ENCODE results near the gene PTDSS2. TPM values are rescaled to one million over a fixed set of nuclear protein-coding genes. Genes with fewer than 3 reads are reported as not detected.

Gene PTDSS2
- total RNA-seq, 2 donors from 2014 or later: 21.8 to 24.5 TPM

DNA sequence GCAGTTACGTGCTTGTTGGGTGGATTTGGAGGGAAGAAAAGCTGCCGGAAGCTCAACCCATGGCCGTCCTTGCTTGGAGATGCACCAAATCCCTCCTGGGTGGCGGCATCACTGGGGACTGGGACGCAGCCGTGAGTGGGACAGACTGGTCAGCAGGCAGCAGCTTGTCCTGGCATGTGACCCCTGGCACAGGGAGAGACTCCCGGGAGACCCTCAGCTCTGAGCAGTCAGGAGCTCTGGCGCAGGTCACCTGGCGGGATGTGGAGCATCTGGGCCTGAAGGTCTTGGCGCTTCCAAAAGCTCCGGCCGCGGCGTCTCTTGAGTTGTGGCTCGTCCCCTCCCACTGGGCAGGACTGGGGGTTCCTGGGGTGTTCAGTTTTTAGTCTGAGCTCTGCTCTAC lies 26.3 kb downstream of the PTDSS2 start:
- peaks cover 3% of the 10 kb centered on the region for H3K4me1 Mint-ChIP-seq
- H3K4me3 Mint-ChIP-seq: no peak overlapping the region
- no peaks in the 10 kb centered on the region for H3K27me3 Mint-ChIP-seq
- no peaks in the 10 kb centered on the region for H3K36me3 Mint-ChIP-seq (ENCODE audit: low read depth)
- DNase-seq (no peak), ATAC-seq (no peak)
- H3K27ac Mint-ChIP-seq: no peak overlapping the region
- H3K9me3 ChIP-seq (ENCODE audit: control insufficient read depth, low read length, poor library complexity, severe bottlenecking): no peaks in the 10 kb centered on the region

DNA sequence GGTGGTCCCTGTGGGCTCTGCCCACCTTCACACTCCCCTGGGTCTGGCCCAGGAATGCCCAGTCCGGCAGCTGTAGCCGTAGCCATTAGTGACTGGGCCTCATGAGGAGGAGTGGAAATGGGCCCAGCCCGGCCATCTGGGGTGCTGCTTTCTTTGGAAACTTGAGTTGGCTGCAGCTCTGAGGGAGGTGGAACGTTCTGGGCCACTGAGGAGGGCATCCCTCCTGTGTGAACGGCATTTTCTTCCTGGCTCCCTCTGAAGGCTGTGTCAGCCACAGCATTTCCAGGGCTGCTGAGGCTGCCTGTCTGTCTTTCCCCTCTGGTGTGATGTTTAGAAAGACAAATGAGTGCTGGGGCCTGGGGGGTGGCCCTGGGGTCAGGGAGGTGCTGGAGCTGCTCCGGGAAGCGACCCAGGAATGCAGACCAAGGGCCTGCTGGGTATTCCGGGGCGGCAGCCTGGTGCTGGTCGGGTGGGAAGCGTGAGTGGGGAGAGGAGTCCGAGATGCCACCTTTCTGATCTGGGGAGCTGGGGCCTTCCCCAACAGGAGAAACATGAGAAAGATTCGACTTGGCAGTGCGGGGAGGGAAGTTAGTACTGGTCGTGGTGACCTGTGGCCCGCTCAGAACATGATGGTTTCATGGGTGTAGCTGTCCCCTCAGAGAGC lies 27.1 kb downstream of the PTDSS2 start:
- Mint-ChIP-seq H3K4me3 (no peak overlapping the region), H3K4me1 (peaks cover 3% of the 10 kb centered on the region), H3K36me3 (ENCODE audit: low read depth) (no peaks in the 10 kb centered on the region), H3K27ac (no peak overlapping the region), H3K27me3 (no peaks in the 10 kb centered on the region)
- DNase-seq (no peak), ATAC-seq (no peak)
- H3K9me3 ChIP-seq (ENCODE audit: control insufficient read depth, low read length, poor library complexity, severe bottlenecking): no peaks in the 10 kb centered on the region

DNA sequence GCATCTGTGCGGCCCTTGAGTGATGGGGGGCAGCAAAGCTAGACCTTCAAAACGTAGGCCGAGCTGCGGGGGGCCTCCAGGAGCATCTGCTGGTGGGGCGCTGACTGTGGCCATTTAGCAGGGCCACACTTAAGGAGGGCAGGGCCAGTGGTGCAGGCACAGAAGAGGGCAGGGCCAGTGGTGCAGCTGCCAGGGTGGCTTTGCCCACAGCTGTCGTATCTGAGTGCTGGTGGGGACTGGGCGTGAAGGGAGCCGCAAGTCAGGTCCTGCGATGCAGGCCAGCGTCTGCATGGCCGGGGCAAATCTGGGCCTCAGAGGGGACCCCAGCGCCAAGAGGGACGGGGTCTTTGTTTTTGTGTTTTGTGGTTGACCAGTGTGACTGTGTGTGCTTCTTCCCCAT lies 29.2 kb downstream of the PTDSS2 start:
- H3K9me3 ChIP-seq (ENCODE audit: control insufficient read depth, low read length, poor library complexity, severe bottlenecking): no peaks in the 10 kb centered on the region
- ATAC-seq (no peak), DNase-seq (no peak)
- H3K27ac Mint-ChIP-seq: peak overlapping the region; percentile 49
- no peaks in the 10 kb centered on the region for H3K36me3 Mint-ChIP-seq (ENCODE audit: low read depth)
- no peaks in the 10 kb centered on the region for H3K27me3 Mint-ChIP-seq
- no peak overlapping the region for H3K4me3 Mint-ChIP-seq
- no peaks in the 10 kb centered on the region for H3K4me1 Mint-ChIP-seq

DNA sequence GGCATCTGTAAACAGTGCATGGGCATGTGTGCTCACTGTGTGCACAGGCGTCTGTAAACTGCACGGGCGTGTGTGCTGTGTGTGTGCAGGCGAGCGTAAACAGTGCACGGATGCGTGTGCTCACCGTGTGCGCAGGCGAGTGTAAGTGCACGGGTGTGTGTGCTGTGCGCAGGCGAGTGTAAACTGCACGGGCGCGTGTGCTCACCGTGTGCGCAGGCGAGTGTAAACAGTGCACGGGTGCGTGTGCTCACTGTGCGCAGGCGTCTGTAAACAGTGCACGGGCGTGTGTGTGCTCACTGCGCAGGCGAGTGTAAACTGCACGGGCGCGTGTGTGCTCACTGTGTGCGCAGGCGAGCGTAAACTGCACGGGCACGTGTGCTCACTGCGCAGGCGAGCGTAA lies 34.5 kb downstream of the PTDSS2 start:
- DNase-seq (no peak), ATAC-seq (no peak)
- H3K36me3 Mint-ChIP-seq (ENCODE audit: low read depth): no peaks in the 10 kb centered on the region
- H3K4me3 Mint-ChIP-seq: no peak overlapping the region
- H3K4me1 Mint-ChIP-seq: no peaks in the 10 kb centered on the region
- H3K9me3 ChIP-seq (ENCODE audit: control insufficient read depth, low read length, poor library complexity, severe bottlenecking): no peaks in the 10 kb centered on the region
- no peaks in the 10 kb centered on the region for H3K27me3 Mint-ChIP-seq
- H3K27ac Mint-ChIP-seq: no peak overlapping the region

DNA sequence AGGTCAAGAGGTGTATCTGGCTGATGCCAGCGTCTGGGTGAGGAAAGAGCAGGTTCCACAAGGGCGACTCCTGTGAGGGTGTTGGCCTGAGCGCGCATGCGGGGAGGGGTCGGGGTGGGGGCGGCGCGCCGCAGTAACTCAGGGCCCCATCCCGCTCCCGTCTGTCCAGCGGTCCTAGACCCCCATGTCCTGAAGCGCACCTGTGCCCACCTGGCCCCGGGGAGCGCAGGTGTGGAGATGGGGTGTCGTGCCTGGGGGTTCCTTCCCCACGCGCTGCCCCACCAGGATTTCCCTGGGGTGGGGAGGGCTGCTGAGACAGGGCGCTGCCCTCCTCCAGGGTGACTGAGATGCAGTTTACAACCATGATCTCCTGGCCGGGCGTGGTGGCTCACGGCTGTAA lies 36.1 kb downstream of the PTDSS2 start:
- H3K4me1 Mint-ChIP-seq: no peaks in the 10 kb centered on the region
- no peak for ATAC-seq
- no peaks in the 10 kb centered on the region for H3K27me3 Mint-ChIP-seq
- H3K36me3 Mint-ChIP-seq (ENCODE audit: low read depth): no peaks in the 10 kb centered on the region
- no peaks in the 10 kb centered on the region for H3K9me3 ChIP-seq (ENCODE audit: control insufficient read depth, low read length, poor library complexity, severe bottlenecking)
- no peak for DNase-seq
- no peak overlapping the region for H3K4me3 Mint-ChIP-seq
- H3K27ac Mint-ChIP-seq: no peak overlapping the region

DNA sequence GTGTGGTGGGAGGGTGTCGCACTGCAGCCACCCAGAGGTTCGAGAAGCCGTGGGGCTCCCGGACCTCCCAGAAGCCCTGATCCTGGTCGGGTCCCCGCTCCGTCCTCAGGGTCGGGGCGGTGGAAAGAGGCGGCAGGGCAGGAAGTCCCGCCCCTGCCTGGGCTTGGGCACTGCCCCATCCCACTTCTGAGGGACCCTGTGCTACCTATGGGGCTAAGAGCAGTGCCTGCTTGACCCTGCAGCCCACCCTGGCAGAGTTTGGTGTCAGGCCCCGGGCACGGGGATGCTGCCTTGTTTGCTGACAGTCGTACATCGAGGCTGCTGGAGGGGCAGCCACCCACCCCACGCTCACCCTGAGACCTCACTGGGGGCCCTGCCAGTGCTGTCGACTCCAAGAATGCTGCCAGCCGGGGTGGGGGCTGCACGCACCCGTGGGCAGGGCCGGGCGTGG lies 37.5 kb downstream of the PTDSS2 start:
- no peaks in the 10 kb centered on the region for H3K27me3 Mint-ChIP-seq
- ATAC-seq: no peak

DNA sequence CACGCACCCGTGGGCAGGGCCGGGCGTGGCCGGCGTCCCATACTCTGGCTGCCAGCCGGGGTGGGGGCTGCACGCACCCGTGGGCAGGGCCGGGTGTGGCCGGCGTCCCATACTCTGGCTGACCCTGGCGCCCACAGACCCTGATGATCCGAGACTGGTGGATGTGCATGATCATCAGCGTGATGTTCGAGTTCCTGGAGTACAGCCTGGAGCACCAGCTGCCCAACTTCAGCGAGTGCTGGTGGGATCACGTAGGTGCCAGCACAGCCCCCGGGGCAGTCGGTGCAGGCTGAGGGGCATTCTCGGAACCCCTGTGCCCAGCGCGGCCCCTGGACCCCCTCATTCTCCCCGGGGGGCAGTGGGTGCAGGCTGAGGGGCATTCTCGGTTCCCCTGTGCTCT lies 38.0 kb downstream of the PTDSS2 start:
- H3K4me3 Mint-ChIP-seq: no peak overlapping the region
- no peak overlapping the region for H3K27ac Mint-ChIP-seq
- H3K9me3 ChIP-seq (ENCODE audit: control insufficient read depth, low read length, poor library complexity, severe bottlenecking): no peaks in the 10 kb centered on the region
- no peak for ATAC-seq
- no peaks in the 10 kb centered on the region for H3K36me3 Mint-ChIP-seq (ENCODE audit: low read depth)
- no peaks in the 10 kb centered on the region for H3K4me1 Mint-ChIP-seq
- DNase-seq: no peak
- no peaks in the 10 kb centered on the region for H3K27me3 Mint-ChIP-seq

More for the DNA sequence above, 37.5 kb downstream of the PTDSS2 start:
- no peak for DNase-seq
- no peaks in the 10 kb centered on the region for H3K4me1 Mint-ChIP-seq
- H3K27ac Mint-ChIP-seq: no peak overlapping the region
- no peaks in the 10 kb centered on the region for H3K36me3 Mint-ChIP-seq (ENCODE audit: low read depth)
- no peak overlapping the region for H3K4me3 Mint-ChIP-seq
- H3K9me3 ChIP-seq (ENCODE audit: control insufficient read depth, low read length, poor library complexity, severe bottlenecking): no peaks in the 10 kb centered on the region

DNA sequence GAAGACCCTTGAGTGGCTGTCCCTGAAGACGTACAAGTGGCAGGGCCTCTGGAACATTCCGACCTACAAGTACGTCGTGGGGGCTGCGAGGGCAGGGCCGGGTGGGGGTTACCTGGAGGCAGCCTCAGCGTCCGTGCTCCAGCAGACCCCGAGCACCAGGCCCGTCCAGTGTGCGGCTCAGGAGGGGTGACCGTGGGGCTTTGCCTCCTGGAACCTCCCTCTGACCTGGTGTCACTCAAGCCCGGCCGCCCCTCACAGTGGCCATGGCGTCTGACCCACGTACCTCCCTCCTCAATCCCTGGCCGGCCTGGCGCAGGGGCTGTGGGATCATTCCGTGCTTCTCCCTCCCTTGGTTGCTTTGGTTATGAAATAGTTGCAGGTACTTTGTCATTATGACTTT lies 38.5 kb downstream of the PTDSS2 start:
- Mint-ChIP-seq H3K27me3 (no peaks in the 10 kb centered on the region), H3K36me3 (ENCODE audit: low read depth) (no peaks in the 10 kb centered on the region), H3K4me3 (no peak overlapping the region), H3K4me1 (no peaks in the 10 kb centered on the region), H3K27ac (peak overlapping the region; percentile 37)
- ATAC-seq (no peak), DNase-seq (no peak)
- H3K9me3 ChIP-seq (ENCODE audit: control insufficient read depth, low read length, poor library complexity, severe bottlenecking): no peaks in the 10 kb centered on the region

DNA sequence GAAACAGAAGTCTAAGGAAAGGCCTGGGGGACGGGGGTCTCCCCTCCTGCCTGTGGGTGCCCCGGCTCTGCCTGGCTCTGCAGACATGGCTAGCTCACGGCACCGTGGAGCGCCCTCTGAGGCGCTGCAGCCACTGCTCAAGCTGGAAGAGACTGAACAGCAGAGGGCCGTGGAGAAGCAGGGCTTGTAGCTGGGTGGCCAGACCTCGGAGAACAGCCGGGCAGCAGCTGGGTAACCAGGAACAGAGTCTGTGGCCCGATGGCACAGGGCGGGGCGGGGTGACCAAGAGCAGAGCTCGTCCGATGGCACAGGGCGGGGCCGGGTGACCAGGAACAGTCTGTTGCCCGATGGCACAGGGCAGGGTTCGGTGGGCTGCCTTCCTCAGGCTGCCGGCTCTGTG lies 38.9 kb downstream of the PTDSS2 start:
- H3K27ac Mint-ChIP-seq: peak overlapping the region; percentile 37
- H3K36me3 Mint-ChIP-seq (ENCODE audit: low read depth): no peaks in the 10 kb centered on the region
- no peaks in the 10 kb centered on the region for H3K4me1 Mint-ChIP-seq
- no peak for ATAC-seq
- H3K27me3 Mint-ChIP-seq: no peaks in the 10 kb centered on the region
- H3K4me3 Mint-ChIP-seq: no peak overlapping the region
- H3K9me3 ChIP-seq (ENCODE audit: control insufficient read depth, low read length, poor library complexity, severe bottlenecking): no peaks in the 10 kb centered on the region
- DNase-seq: no peak

DNA sequence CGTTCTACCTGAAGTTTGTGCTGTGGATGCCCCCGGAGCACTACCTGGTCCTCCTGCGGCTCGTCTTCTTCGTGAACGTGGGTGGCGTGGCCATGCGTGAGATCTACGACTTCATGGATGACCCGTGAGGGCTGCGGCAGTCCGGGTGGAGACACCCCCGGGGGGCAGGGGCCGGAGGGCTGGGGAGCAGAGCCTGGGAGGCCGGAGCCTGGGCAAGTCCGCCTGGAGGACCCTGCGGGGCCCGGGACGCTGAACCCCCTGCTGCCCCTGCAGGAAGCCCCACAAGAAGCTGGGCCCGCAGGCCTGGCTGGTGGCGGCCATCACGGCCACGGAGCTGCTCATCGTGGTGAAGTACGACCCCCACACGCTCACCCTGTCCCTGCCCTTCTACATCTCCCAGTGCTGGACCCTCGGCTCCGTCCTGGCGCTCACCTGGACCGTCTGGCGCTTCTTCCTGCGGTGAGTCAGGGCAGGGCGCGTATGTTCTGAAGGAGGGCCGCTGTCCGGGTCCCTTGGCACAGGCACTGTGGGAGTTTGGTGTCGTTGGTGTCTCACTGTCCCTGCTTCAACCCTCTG lies 39.6 kb downstream of the PTDSS2 start:
- no peaks in the 10 kb centered on the region for H3K27me3 Mint-ChIP-seq

DNA sequence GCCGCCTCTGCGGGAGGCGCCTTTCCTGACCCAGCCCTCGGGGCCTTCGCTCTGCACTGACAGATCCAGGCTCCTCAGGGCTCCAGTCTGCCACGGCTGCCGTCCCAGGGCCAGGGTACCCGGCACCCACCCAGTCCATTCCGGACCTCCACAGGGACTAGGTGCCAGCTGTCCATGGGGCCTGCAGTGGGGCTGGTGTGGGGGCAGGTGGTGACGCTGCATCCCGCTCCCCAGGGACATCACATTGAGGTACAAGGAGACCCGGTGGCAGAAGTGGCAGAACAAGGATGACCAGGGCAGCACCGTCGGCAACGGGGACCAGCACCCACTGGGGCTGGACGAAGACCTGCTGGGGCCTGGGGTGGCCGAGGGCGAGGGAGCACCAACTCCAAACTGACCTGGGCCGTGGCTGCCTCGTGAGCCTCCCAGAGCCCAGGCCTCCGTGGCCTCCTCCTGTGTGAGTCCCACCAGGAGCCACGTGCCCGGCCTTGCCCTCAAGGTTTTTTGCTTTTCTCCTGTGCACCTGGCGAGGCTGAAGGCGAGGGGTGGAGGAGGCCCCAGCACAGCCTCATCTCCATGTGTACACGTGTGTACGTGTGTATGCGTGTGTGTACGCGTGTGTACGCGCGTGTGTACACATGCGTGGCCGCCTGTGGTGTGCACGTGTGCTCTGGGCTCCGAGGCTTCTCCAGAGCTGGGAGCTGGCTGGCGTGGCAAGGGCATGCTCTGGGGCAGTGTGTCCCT lies 40.3 kb downstream of the PTDSS2 start:
- H3K4me3 Mint-ChIP-seq: no peak overlapping the region
- no peaks in the 10 kb centered on the region for H3K36me3 Mint-ChIP-seq (ENCODE audit: low read depth)
- no peaks in the 10 kb centered on the region for H3K9me3 ChIP-seq (ENCODE audit: control insufficient read depth, low read length, poor library complexity, severe bottlenecking)
- DNase-seq: no peak
- no peak overlapping the region for H3K27ac Mint-ChIP-seq
- no peaks in the 10 kb centered on the region for H3K4me1 Mint-ChIP-seq
- no peak for ATAC-seq
- no peaks in the 10 kb centered on the region for H3K27me3 Mint-ChIP-seq

More for the DNA sequence above, 39.6 kb downstream of the PTDSS2 start:
- DNase-seq (no peak), ATAC-seq (no peak)
- Mint-ChIP-seq H3K36me3 (ENCODE audit: low read depth) (no peaks in the 10 kb centered on the region), H3K27ac (no peak overlapping the region), H3K4me3 (no peak overlapping the region), H3K4me1 (no peaks in the 10 kb centered on the region)
- H3K9me3 ChIP-seq (ENCODE audit: control insufficient read depth, low read length, poor library complexity, severe bottlenecking): no peaks in the 10 kb centered on the region

DNA sequence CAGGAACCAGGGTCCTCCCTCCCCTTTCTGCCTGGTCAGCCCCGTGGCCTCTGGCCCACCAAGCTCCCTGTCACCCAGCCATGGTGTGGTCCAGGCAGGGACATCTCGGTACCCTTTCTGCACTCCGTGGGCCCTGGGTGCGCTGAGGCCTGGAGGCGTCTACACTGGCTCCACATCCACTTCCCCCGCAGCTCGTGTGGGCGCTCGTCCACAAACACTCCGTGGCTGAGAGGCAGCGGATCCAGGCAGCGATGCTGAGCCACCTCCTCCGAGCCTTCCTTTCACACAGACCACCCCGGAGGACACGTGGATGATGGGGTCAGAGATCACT lies 40.8 kb downstream of the PTDSS2 start:
- H3K27ac Mint-ChIP-seq: no peak overlapping the region
- H3K4me3 Mint-ChIP-seq: no peak overlapping the region
- DNase-seq: no peak
- no peaks in the 10 kb centered on the region for H3K27me3 Mint-ChIP-seq
- H3K9me3 ChIP-seq (ENCODE audit: control insufficient read depth, low read length, poor library complexity, severe bottlenecking): no peaks in the 10 kb centered on the region
- H3K36me3 Mint-ChIP-seq (ENCODE audit: low read depth): peaks cover 2% of the 10 kb centered on the region
- ATAC-seq: no peak
- H3K4me1 Mint-ChIP-seq: peaks cover 2% of the 10 kb centered on the region

DNA sequence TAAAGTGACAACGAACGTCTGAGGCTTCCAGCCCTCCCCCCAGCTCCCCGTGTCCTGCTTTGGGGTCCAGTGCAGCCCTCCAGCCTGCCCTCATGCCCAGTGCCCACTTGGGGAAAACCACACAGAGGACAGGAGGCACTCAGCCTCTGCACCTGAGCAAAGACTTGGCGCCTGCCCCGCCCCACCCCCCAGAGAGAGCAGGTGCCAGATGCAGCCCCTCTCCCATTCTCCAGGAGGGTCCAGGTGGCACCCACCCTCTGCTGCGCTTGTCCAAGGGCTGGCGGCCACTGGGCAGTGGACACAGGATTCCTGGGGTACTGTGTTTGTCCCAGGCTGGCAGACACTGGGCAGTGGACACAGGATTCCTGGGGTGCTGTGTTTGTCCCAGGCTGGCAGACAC lies 41.3 kb downstream of the PTDSS2 start:
- no peak for ATAC-seq
- no peaks in the 10 kb centered on the region for H3K9me3 ChIP-seq (ENCODE audit: control insufficient read depth, low read length, poor library complexity, severe bottlenecking)
- Mint-ChIP-seq H3K27me3 (no peaks in the 10 kb centered on the region), H3K36me3 (ENCODE audit: low read depth) (peaks cover 2% of the 10 kb centered on the region), H3K27ac (no peak overlapping the region), H3K4me1 (peaks cover 3% of the 10 kb centered on the region), H3K4me3 (no peak overlapping the region)
- DNase-seq: no peak

Measured in T-helper 17 cell (primary cell).